Body of pancreas (tissue), 4 donors: ENCODE measurements around the gene PDLIM5. TPM values are rescaled to one million over a fixed set of nuclear protein-coding genes. Genes with fewer than 3 reads are reported as not detected.

Experiments
- ATAC-seq: fragments of 150-250 bp; one replicate; pipeline ENCODE4 v1.9.1; 2016
- DNase-seq, 4 donors: peaks; one replicate each; pipeline ENCODE4 v3.0.0-alpha.2; 2019
- H3K27ac ChIP-seq, 4 donors: fragments of 200-600 bp; sonication (generic); 1 replicate in 3 of 4; 2 replicates in 1 of 4; pipeline versions ENCODE4 v1.5.1 to v1.6.1; 2016 to 2019; ENCODE audit warnings: mild to moderate bottlenecking in 1 of 4, mixed read lengths in 1 of 4, moderate library complexity in 1 of 4
- H3K27me3 ChIP-seq, 2 donors: fragments of 200-600 bp; sonication (generic); one replicate each; pipeline ENCODE4 v1.6.0; 2016; ENCODE audit warnings: mild to moderate bottlenecking in 1 of 2
- H3K36me3 ChIP-seq, 2 donors: fragments of 200-600 bp; sonication (generic); replicated peaks in 1 of 2; 2 replicates each; pipeline ENCODE4 v1.5.1; 2016; ENCODE audit warnings: low read depth in 2 of 2; ENCODE audit not compliant: insufficient read depth in 1 of 2
- H3K4me1 ChIP-seq: fragments of 200-600 bp; sonication (generic); one replicate; pipeline ENCODE4 v1.6.0; 2016
- H3K4me3 ChIP-seq, 2 donors: fragments of 200-600 bp; sonication (generic); 1 replicate in 1 of 2; 2 replicates in 1 of 2; pipeline ENCODE4 v1.5.1; 2016 to 2019
- H3K9me3 ChIP-seq, 3 donors: fragments of 200-600 bp; sonication (generic); 1 replicate in 2 of 3; 2 replicates in 1 of 3; pipeline ENCODE4 v1.5.1; 2016
- POLR2A ChIP-seq, 3 donors: fragments of 450-650 bp; IDR thresholded peaks; one replicate each; pipeline ENCODE4 v1.6.1; 2016; ENCODE audit warnings: antibody characterized with exemption in 3 of 3, mild to moderate bottlenecking in 2 of 3
- WGBS, 2 donors: methylation state at CpG; one replicate each; pipeline ENCODE4 v1.1.5; 2017; 5-methylcytosine and 5-hydroxymethylcytosine counted together
- intact Hi-C: fragments of 100-400 bp; cut with DNase I; formaldehyde crosslinking; loops from one replicate; pipeline ENCODE4 v1.15.1; 2023
- total RNA-seq, 2 donors: library from RNA; depleted of rRNA; stranded (reverse); fragments of >200 nt; gene quantifications; one replicate each; pipeline ENCODE4 v1.1.0, GENCODE V29; 2016
- TF ChIP-seq, protein P1 (sequence below), 7 experiments: fragments of 450-650 bp in 4 of 7; fragments of 200-600 bp in 3 of 7; sonication (generic) in 3 of 7; IDR thresholded peaks; one replicate each; pipeline ENCODE4 v1.5.1; 2016 to 2019; ENCODE audit warnings: antibody characterized with exemption in 7 of 7

Gene PDLIM5
- total RNA-seq, 2 donors from 2014 or later, result 44.2 to 70.3 TPM

DNA sequence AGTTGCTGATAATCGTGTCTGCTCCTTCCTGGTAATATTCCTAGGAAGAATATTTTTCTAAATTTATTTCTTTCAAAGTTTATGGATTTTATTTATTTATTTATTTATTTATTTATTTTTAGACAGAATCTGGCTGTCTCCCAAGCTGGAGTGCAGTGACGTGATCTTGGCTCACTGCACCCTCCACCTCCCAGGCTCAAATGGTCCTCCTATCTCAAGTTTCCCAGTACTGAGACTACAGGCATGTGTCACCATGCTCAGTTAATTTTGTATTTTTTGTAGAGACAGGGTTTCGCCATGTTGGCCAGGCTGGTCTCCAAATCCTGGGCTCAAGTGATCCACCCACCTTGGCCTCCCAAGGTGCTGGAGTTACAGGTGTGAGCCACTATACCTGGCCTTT is 48.9 kb downstream of the PDLIM5 start:
- no peak for TF ChIP-seq POLR2A (IDR thresholded peaks at IDR 0.05)
- TF ChIP-seq, protein P1, sequence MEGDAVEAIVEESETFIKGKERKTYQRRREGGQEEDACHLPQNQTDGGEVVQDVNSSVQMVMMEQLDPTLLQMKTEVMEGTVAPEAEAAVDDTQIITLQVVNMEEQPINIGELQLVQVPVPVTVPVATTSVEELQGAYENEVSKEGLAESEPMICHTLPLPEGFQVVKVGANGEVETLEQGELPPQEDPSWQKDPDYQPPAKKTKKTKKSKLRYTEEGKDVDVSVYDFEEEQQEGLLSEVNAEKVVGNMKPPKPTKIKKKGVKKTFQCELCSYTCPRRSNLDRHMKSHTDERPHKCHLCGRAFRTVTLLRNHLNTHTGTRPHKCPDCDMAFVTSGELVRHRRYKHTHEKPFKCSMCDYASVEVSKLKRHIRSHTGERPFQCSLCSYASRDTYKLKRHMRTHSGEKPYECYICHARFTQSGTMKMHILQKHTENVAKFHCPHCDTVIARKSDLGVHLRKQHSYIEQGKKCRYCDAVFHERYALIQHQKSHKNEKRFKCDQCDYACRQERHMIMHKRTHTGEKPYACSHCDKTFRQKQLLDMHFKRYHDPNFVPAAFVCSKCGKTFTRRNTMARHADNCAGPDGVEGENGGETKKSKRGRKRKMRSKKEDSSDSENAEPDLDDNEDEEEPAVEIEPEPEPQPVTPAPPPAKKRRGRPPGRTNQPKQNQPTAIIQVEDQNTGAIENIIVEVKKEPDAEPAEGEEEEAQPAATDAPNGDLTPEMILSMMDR (IDR thresholded peaks at IDR 0.05), result no peak
- ATAC-seq, result no peak
- intact Hi-C loops, result no loop called here

DNA sequence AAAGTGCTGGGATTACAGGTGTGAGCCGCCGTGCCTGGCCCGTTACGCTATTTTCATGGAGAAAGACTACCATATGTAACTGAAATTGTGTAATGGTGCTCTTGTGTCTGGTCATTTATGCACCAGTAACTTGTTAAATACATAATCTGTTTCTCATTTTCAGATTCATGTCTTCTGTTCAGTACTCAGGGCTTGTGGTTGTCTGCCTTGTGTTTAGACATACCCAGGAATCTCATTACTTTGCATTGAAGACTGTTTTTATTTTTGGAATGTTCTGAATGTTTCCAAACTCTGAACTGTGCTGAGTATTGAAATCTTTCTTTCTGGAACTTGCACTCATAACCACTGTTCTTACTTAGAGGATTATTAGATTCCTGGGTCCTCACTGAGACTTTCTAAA is 52.8 kb downstream of the PDLIM5 start:
- H3K36me3 ChIP-seq, result no peaks in the 10 kb centered on the region
- no peak for ATAC-seq
- intact Hi-C loops, result no loop called here
- no peaks in the 10 kb centered on the region for H3K27me3 ChIP-seq
- no peak overlapping the region for H3K4me3 ChIP-seq
- TF ChIP-seq POLR2A (IDR thresholded peaks at IDR 0.05), result no peak
- TF ChIP-seq, protein P1 (IDR thresholded peaks at IDR 0.05), result no peak
- WGBS, 2 donors, result 96 to 98% methylated on average over 4 of the region's 4 CpGs
- DNase-seq, result no peak
- no peak overlapping the region for H3K27ac ChIP-seq
- peaks cover 28% of the 10 kb centered on the region for H3K4me1 ChIP-seq
- no peaks in the 10 kb centered on the region for H3K9me3 ChIP-seq

More for the DNA sequence above, 48.9 kb downstream of the PDLIM5 start:
- Histone ChIP-seq H3K36me3 (no peaks in the 10 kb centered on the region), H3K27ac (no peak overlapping the region), H3K4me3 (no peak overlapping the region), H3K27me3 (no peaks in the 10 kb centered on the region), H3K4me1 (no peaks in the 10 kb centered on the region), H3K9me3 (no peaks in the 10 kb centered on the region)
- peak in 1 of 4 donors; percentile 23 for DNase-seq
- 68 to 71% methylated on average over 3 of the region's 3 CpGs for WGBS, 2 donors

DNA sequence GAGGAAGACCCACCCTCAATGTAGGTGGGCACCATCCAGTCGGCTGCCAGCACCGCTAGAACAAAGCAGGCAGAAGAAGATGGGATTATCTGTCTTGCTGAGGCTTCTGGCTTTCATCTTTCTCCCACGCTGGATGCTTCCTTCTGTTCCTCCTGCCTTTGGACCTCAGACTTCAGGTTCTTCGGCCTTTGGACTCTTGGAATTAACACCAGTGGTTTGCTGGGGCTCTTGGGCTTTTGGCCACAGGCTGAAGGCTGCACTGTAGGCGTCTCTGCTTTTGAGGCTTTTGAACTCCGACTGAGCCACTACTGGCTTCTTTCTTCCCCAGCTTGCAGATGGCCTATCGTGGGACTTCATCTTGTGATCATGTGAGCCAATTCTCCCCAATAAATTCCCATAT is 55.1 kb downstream of the PDLIM5 start:
- no peaks in the 10 kb centered on the region for H3K27me3 ChIP-seq
- intact Hi-C loops, result no loop called here
- H3K27ac ChIP-seq, result no peak overlapping the region
- no peaks in the 10 kb centered on the region for H3K36me3 ChIP-seq
- H3K4me3 ChIP-seq, result no peak overlapping the region
- no peak for TF ChIP-seq POLR2A (IDR thresholded peaks at IDR 0.05)
- TF ChIP-seq, protein P1 (IDR thresholded peaks at IDR 0.05), result no peak
- no peaks in the 10 kb centered on the region for H3K9me3 ChIP-seq
- ATAC-seq (no peak), DNase-seq (peak in 2 of 4 donors; percentile 4 to 32)
- 60 to 63% methylated on average over 7 of the region's 7 CpGs for WGBS, 2 donors
- H3K4me1 ChIP-seq, result peaks cover 28% of the 10 kb centered on the region

DNA sequence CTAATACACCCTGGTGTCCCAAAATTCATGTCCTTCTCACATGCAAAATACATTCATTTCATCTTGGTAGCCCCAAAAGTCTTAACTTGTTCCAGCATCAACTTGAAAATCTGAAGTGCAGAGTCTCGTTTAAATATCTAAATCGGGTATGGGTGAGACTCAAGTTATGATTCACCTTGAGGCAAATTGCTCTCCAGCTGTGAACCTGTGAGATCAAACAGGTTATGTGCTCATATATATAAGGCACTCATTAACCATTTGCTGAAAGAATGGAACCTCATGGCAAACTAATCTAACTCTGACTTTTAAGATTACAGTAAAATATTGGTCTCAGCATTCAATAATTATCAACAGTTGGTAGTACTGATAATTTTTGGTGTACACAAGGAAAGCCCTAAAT is 55.5 kb downstream of the PDLIM5 start:
- DNase-seq, result no peak
- Histone ChIP-seq H3K27me3 (no peaks in the 10 kb centered on the region), H3K4me1 (peaks cover 28% of the 10 kb centered on the region), H3K9me3 (no peaks in the 10 kb centered on the region), H3K4me3 (no peak overlapping the region), H3K27ac (no peak overlapping the region), H3K36me3 (no peaks in the 10 kb centered on the region)
- no peak for ATAC-seq
- intact Hi-C loops, result no loop called here
- WGBS, 2 donors, result 21 to 35% methylated on average over 2 of the region's 2 CpGs
- no peak for TF ChIP-seq POLR2A (IDR thresholded peaks at IDR 0.05)
- TF ChIP-seq, protein P1 (IDR thresholded peaks at IDR 0.05), result no peak

DNA sequence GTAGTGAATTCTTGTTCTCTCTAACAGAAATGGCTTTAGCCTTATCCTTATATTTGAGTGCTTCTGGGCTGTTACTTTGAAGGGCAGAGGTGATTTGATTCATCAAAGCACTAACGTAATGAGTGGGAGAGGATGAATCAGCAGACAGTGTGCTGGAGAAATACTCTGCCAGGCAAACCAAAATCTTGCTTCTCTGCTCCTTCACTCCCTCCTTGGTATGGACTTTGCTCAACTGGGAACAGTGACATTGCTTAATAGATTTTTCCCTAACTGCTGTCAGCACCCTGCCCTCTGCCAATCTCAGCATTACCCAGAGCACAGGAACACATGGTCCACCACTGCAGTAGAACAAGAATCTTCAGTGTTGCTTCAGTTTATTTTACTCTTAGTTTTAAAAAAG is 56.0 kb downstream of the PDLIM5 start:
- TF ChIP-seq, protein P1 (IDR thresholded peaks at IDR 0.05), result no peak
- no peak for TF ChIP-seq POLR2A (IDR thresholded peaks at IDR 0.05)
- Histone ChIP-seq H3K36me3 (no peaks in the 10 kb centered on the region), H3K9me3 (no peaks in the 10 kb centered on the region), H3K27me3 (no peaks in the 10 kb centered on the region), H3K4me1 (peaks cover 28% of the 10 kb centered on the region), H3K4me3 (no peak overlapping the region), H3K27ac (peak overlapping the region in 1 of 4 donors; percentile 40)
- ATAC-seq, result peak; percentile 89
- intact Hi-C loops, result no loop called here
- 5 to 23% methylated on average over 1 of the region's 1 CpG for WGBS, 2 donors
- DNase-seq, result peak; percentile 28 to 60 (median 46)
